ENCODE measurements around the gene CMSS1. TPM values are rescaled to one million over a fixed set of nuclear protein-coding genes. Genes with fewer than 3 reads are reported as not detected.

The CMSS1 gene
- polyA plus RNA-seq, 1 of the 3 experiments (the other 2 are of a cell fraction), result 9.1 TPM

DNA sequence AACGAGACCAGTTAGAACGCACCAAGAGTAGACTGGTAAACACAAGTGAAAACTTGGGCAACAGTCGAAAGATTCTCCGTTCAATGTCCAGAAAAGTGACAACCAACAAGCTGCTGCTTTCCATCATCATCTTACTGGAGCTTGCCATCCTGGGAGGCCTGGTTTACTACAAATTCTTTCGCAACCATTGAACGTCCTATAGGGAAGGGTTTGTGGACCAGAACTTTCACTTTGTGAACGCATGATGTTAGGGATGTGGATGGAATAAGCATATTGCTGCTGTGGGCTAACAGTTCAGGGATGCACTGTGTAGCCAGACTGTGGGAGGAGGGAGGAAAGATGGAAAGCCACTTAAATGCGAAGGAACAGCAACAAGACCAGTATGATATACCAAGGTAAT lies 408.2 kb downstream of the CMSS1 start:
- Histone ChIP-seq H3F3A (replicated peaks; ENCODE audit: insufficient read depth) (peaks cover 8% of the 10 kb centered on the region), H3K27ac (ENCODE audit: low read depth in 2 of 2, low read length in 1 of 2) (no peak overlapping the region), H3K4me2 (no peak overlapping the region), H3K9ac (no peak overlapping the region), H3K79me2 (ENCODE audit: insufficient read depth) (no peaks in the 10 kb centered on the region), H3K9me2 (no peaks in the 10 kb centered on the region), H3K27me3 (ENCODE audit: insufficient read depth) (no peaks in the 10 kb centered on the region), H4K20me1 (ENCODE audit: insufficient read depth) (no peaks in the 10 kb centered on the region), H3K36me3 (replicated peaks in 1 of 2; ENCODE audit: control insufficient read depth in 1 of 2, insufficient read depth in 2 of 2, low read length in 1 of 2) (no peaks in the 10 kb centered on the region), H3K4me3 (ENCODE audit: low read depth in 2 of 2, low read length in 1 of 2) (no peak overlapping the region), H3K4me1 (ENCODE audit: control insufficient read depth in 1 of 2, insufficient read depth in 2 of 2, low read depth in 1 of 2, low read length in 1 of 2) (peaks cover 0 to 8% of the 10 kb centered on the region in 2 experiments; a peak in 1 of 4 replicates), H2AFZ (ENCODE audit: low read depth) (no peak overlapping the region), H3K9me3 (no peaks in the 10 kb centered on the region)
- DNase-seq, result no peak
- 95% methylated on average over 8 of the region's 8 CpGs for WGBS (ENCODE audit: low lambda C conversion rate)
- CTCF ChIA-PET, result interaction anchor here (0.6 kb wide), 1 partner anchor 241 kb away, joined by 3 read pairs; no protein-coding TSS in a partner anchor
- POLR2A ChIA-PET, result interaction anchor here (0.6 kb wide), 1 partner anchor 86 kb away, joined by 4 read pairs; no protein-coding TSS in a partner anchor
- TF ChIP-seq SIN3A (IDR thresholded peaks at IDR 0.05; ENCODE audit: borderline replicate concordance, low read depth, low read length) (no peak), NFIC (IDR thresholded peaks at IDR 0.05; ENCODE audit: borderline replicate concordance) (no peak), NRF1 (IDR thresholded peaks at IDR 0.05; ENCODE audit: low read depth, low read length) (no peak), JUND (IDR thresholded peaks at IDR 0.05) (no peak), ELF1 (IDR thresholded peaks at IDR 0.05) (no peak), RAD21 (IDR thresholded peaks at IDR 0.05; ENCODE audit: low read length) (no peak), YY1 (IDR thresholded peaks at IDR 0.05; ENCODE audit: low read depth) (no peak), FOXM1 (IDR thresholded peaks at IDR 0.05; ENCODE audit: low read depth) (no peak), RCOR1 (IDR thresholded peaks at IDR 0.05; ENCODE audit: low read length) (no peak), TAF1 (IDR thresholded peaks at IDR 0.05; ENCODE audit: borderline replicate concordance, low read depth, low read length) (no peak), RFX5 (IDR thresholded peaks at IDR 0.05; ENCODE audit: low read length) (no peak), MEF2A (IDR thresholded peaks at IDR 0.05; ENCODE audit: borderline replicate concordance, low read depth) (no peak), CHD2 (IDR thresholded peaks at IDR 0.05; ENCODE audit: low read length, partially characterized antibody) (no peak), POLR2AphosphoS5 (IDR thresholded peaks at IDR 0.05; ENCODE audit: low read depth, low read length) (no peak), GATA2 (CRISPR knock-in tag; IDR thresholded peaks at IDR 0.05) (no peak)
- TF ChIP-seq, protein P1, sequence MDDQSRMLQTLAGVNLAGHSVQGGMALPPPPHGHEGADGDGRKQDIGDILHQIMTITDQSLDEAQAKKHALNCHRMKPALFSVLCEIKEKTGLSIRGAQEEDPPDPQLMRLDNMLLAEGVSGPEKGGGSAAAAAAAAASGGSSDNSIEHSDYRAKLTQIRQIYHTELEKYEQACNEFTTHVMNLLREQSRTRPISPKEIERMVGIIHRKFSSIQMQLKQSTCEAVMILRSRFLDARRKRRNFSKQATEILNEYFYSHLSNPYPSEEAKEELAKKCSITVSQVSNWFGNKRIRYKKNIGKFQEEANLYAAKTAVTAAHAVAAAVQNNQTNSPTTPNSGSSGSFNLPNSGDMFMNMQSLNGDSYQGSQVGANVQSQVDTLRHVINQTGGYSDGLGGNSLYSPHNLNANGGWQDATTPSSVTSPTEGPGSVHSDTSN (IDR thresholded peaks at IDR 0.05), result no peak
- TF ChIP-seq, protein P2, sequence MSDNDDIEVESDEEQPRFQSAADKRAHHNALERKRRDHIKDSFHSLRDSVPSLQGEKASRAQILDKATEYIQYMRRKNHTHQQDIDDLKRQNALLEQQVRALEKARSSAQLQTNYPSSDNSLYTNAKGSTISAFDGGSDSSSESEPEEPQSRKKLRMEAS (IDR thresholded peaks at IDR 0.05; ENCODE audit: low read depth), result no peak
- TF ChIP-seq, protein P3, sequence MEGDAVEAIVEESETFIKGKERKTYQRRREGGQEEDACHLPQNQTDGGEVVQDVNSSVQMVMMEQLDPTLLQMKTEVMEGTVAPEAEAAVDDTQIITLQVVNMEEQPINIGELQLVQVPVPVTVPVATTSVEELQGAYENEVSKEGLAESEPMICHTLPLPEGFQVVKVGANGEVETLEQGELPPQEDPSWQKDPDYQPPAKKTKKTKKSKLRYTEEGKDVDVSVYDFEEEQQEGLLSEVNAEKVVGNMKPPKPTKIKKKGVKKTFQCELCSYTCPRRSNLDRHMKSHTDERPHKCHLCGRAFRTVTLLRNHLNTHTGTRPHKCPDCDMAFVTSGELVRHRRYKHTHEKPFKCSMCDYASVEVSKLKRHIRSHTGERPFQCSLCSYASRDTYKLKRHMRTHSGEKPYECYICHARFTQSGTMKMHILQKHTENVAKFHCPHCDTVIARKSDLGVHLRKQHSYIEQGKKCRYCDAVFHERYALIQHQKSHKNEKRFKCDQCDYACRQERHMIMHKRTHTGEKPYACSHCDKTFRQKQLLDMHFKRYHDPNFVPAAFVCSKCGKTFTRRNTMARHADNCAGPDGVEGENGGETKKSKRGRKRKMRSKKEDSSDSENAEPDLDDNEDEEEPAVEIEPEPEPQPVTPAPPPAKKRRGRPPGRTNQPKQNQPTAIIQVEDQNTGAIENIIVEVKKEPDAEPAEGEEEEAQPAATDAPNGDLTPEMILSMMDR (IDR thresholded peaks at IDR 0.05), result no peak
- TF ChIP-seq, protein P4, sequence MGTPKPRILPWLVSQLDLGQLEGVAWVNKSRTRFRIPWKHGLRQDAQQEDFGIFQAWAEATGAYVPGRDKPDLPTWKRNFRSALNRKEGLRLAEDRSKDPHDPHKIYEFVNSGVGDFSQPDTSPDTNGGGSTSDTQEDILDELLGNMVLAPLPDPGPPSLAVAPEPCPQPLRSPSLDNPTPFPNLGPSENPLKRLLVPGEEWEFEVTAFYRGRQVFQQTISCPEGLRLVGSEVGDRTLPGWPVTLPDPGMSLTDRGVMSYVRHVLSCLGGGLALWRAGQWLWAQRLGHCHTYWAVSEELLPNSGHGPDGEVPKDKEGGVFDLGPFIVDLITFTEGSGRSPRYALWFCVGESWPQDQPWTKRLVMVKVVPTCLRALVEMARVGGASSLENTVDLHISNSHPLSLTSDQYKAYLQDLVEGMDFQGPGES (IDR thresholded peaks at IDR 0.05; ENCODE audit: low read depth, low read length), result no peak

All from SK-N-SH (cell line).